Globus pallidus (tissue), 1 donor: Measurements from ENCODE around the gene CHST13.
A peak's percentile ranks its signal among the peaks of the same experiment; 100 is the strongest.

Source experiments
- DNase-seq: peaks from one replicate; pipeline ENCODE4 v3.0.0-alpha.2; 2015; ENCODE audit warnings: low spot score

CHST13 gene

GRCh38 chr3:126509597-126510307, 14.2 kb upstream of the CHST13 start:
- no peak for DNase-seq

GRCh38 chr3:126510308-126510910, 13.5 kb upstream of the CHST13 start:
- DNase-seq: no peak

- no peak for DNase-seq
Observed at GRCh38 chr3:126511291-126511690, 12.7 kb upstream of the CHST13 start.

- peak; percentile 29 for DNase-seq
Observed at GRCh38 chr3:126512026-126512425, 11.9 kb upstream of the CHST13 start.

- DNase-seq: no peak
Observed at GRCh38 chr3:126512916-126513650, 10.9 kb upstream of the CHST13 start.

GRCh38 chr3:126514161-126514560, 9.8 kb upstream of the CHST13 start:
- DNase-seq: no peak

GRCh38 chr3:126515066-126515706, 8.8 kb upstream of the CHST13 start:
- no peak for DNase-seq

- no peak for DNase-seq
Observed at GRCh38 chr3:126516152-126516935, 7.6 kb upstream of the CHST13 start.

GRCh38 chr3:126516936-126517290, 7.0 kb upstream of the CHST13 start:
- DNase-seq: no peak

GRCh38 chr3:126517291-126517951, 6.5 kb upstream of the CHST13 start, which contains the start of gene UROC1:
UROC1 (minus strand) TSS chr3:126517773; CDS start chr3:126517719, 54 bp downstream.
- no peak for DNase-seq

- DNase-seq: no peak
Observed at GRCh38 chr3:126517986-126518778, 5.8 kb upstream of the CHST13 start.

- no peak for DNase-seq
Observed at GRCh38 chr3:126518779-126519177, 5.2 kb upstream of the CHST13 start.

GRCh38 chr3:126519506-126520455, 4.2 kb upstream of the CHST13 start:
- DNase-seq: no peak

- DNase-seq: no peak
Observed at GRCh38 chr3:126521122-126521891, 2.6 kb upstream of the CHST13 start.

- DNase-seq: peak; percentile 16
Observed at GRCh38 chr3:126522363-126522788, 1.6 kb upstream of the CHST13 start.

GRCh38 chr3:126524429-126524988, 554 bp downstream of the CHST13 start:
- no peak for DNase-seq

- DNase-seq: no peak
Observed at GRCh38 chr3:126525091-126525852, 1.3 kb downstream of the CHST13 start.
